GM23338 (cell line): ENCODE results near the gene MAN1C1. TPM values are rescaled to one million over a fixed set of nuclear protein-coding genes. Genes with fewer than 3 reads are reported as not detected.

Experiments used
- ATAC-seq: fragments of 200-7000 bp; cut with Tn5 transposase; 3 replicates; pipeline ENCODE4 v1.9.1; 2020
- DNase-seq: peaks from one replicate; pipeline ENCODE4 v3.0.0-alpha.2; 2015; ENCODE audit warnings: low spot score
- H2AFZ ChIP-seq: fragments of 200-600 bp; sonication (generic); 2 replicates; pipeline ENCODE4 v1.8.0; 2016; ENCODE audit warnings: antibody characterized with exemption, mild to moderate bottlenecking, moderate library complexity
- H3F3A ChIP-seq: fragments of 200-600 bp; sonication (generic); replicated peaks from 2 replicates; pipeline ENCODE4 v1.8.0; 2017; ENCODE audit warnings: antibody characterized with exemption, mixed run types, low read depth
- H3K27ac ChIP-seq: fragments of 200-600 bp; sonication (generic); 2 replicates; pipeline ENCODE4 v1.6.1; 2016; ENCODE audit warnings: low read depth
- H3K27me3 ChIP-seq: fragments of 200-600 bp; sonication (generic); 2 replicates; pipeline ENCODE4 v1.8.0; 2016; ENCODE audit warnings: mild to moderate bottlenecking, mixed run types, moderate library complexity; ENCODE audit not compliant: insufficient read depth
- H3K36me3 ChIP-seq: fragments of 200-600 bp; sonication (generic); 2 replicates; pipeline ENCODE4 v1.8.0; 2016; ENCODE audit warnings: mild to moderate bottlenecking; ENCODE audit not compliant: insufficient read depth
- H3K4me1 ChIP-seq: fragments of 200-600 bp; sonication (generic); 2 replicates; pipeline ENCODE4 v1.8.0; 2016; ENCODE audit warnings: mild to moderate bottlenecking, moderate library complexity; ENCODE audit not compliant: insufficient read depth
- H3K4me2 ChIP-seq: fragments of 200-600 bp; sonication (generic); 2 replicates; pipeline ENCODE4 v1.7.1; 2017; ENCODE audit warnings: mixed run types
- H3K4me3 ChIP-seq: fragments of 200-600 bp; sonication (generic); 2 replicates; pipeline ENCODE4 v1.6.1; 2016; ENCODE audit warnings: mixed run types
- H3K79me2 ChIP-seq: fragments of 200-600 bp; sonication (generic); replicated peaks from 2 replicates; pipeline ENCODE4 v1.8.0; 2017; ENCODE audit warnings: mild to moderate bottlenecking; ENCODE audit not compliant: insufficient read depth
- H3K9me2 ChIP-seq: fragments of 200-600 bp; sonication (generic); 2 replicates; pipeline ENCODE4 v1.8.0; 2017; ENCODE audit not compliant: insufficient read depth
- H4K20me1 ChIP-seq: fragments of 200-600 bp; sonication (generic); replicated peaks from 2 replicates; pipeline ENCODE4 v1.8.0; 2017; ENCODE audit warnings: mild to moderate bottlenecking; ENCODE audit not compliant: insufficient read depth
- H3K27ac Mint-ChIP-seq: 2 replicates; pipeline ENCODE4 v1.8.0; 2020; ENCODE audit warnings: inconsistent platforms, mild to moderate bottlenecking, moderate library complexity, mixed read lengths
- H3K27me3 Mint-ChIP-seq: 3 replicates; pipeline ENCODE4 v1.8.0; 2022; ENCODE audit warnings: low read depth, mild to moderate bottlenecking, moderate library complexity, mixed read lengths, inconsistent platforms; ENCODE audit not compliant: insufficient read depth, poor library complexity
- H3K36me3 Mint-ChIP-seq: 3 replicates; pipeline ENCODE4 v1.8.0; 2021; ENCODE audit warnings: low read depth, mild to moderate bottlenecking, inconsistent platforms, moderate library complexity, mixed read lengths
- H3K4me1 Mint-ChIP-seq: 3 replicates; pipeline ENCODE4 v1.8.0; 2020; ENCODE audit warnings: mild to moderate bottlenecking, inconsistent platforms, mixed read lengths
- H3K4me3 Mint-ChIP-seq: 3 replicates; pipeline ENCODE4 v1.8.0; 2021; ENCODE audit warnings: moderate library complexity, mild to moderate bottlenecking, inconsistent platforms, mixed read lengths
- H3K9me3 Mint-ChIP-seq: 3 replicates; pipeline ENCODE4 v1.8.0; 2020; ENCODE audit warnings: moderate library complexity, mild to moderate bottlenecking, inconsistent platforms, mixed read lengths
- CREB1 ChIP-seq: fragments of 250-450 bp; sonication (Bioruptor Pico); IDR thresholded peaks from 2 replicates; pipeline ENCODE4 v1.5.0; 2020; ENCODE audit warnings: low read depth, mild to moderate bottlenecking, moderate library complexity
- CTCF ChIP-seq, 2 experiments: fragments of 200-600 bp in 1 of 2; sonication (generic) in 1 of 2; conservative IDR thresholded peaks; 2 replicates each; pipeline versions ENCODE4 v1.5.1 to v1.6.1; 2016 to 2017; ENCODE audit warnings: antibody characterized with exemption in 2 of 2, low read depth in 2 of 2, mild to moderate bottlenecking in 2 of 2, moderate library complexity in 1 of 2
- ETS1 ChIP-seq: IDR thresholded peaks from 2 replicates; pipeline ENCODE4 v1.6.1; 2016; ENCODE audit warnings: antibody characterized with exemption
- EZH2 ChIP-seq: fragments of 200-600 bp; sonication (generic); IDR thresholded peaks from one replicate; pipeline ENCODE4 v1.8.0; 2017; ENCODE audit warnings: antibody characterized with exemption, mild to moderate bottlenecking, low read depth; ENCODE audit not compliant: unreplicated experiment
- EZH2phosphoT487 ChIP-seq: fragments of 200-600 bp; sonication (generic); IDR thresholded peaks from one replicate; pipeline ENCODE4 v1.8.1; 2018; ENCODE audit warnings: antibody characterized with exemption; ENCODE audit not compliant: unreplicated experiment
- JUNB ChIP-seq: IDR thresholded peaks from one replicate; pipeline ENCODE4 v1.6.1; 2016; ENCODE audit warnings: antibody characterized with exemption; ENCODE audit not compliant: unreplicated experiment
- NANOG ChIP-seq: IDR thresholded peaks from 2 replicates; pipeline ENCODE4 v1.6.1; 2016; ENCODE audit warnings: antibody characterized with exemption, borderline replicate concordance
- POLR2AphosphoS5 ChIP-seq: IDR thresholded peaks from 2 replicates; pipeline ENCODE4 v1.6.1; 2016; ENCODE audit warnings: antibody characterized with exemption, low read depth
- REST ChIP-seq: IDR thresholded peaks from one replicate; pipeline ENCODE4 v1.6.1; 2018; ENCODE audit warnings: antibody characterized with exemption; ENCODE audit not compliant: unreplicated experiment
- STAT1 ChIP-seq: IDR thresholded peaks from one replicate; pipeline ENCODE4 v1.6.1; 2016; ENCODE audit warnings: antibody characterized with exemption; ENCODE audit not compliant: unreplicated experiment
- ZNF114 ChIP-seq: fragments of 250-450 bp; sonication (Bioruptor Pico); IDR thresholded peaks from 2 replicates; pipeline ENCODE4 v1.5.0; 2020; ENCODE audit warnings: mild to moderate bottlenecking, moderate library complexity
- ZNF331 ChIP-seq: fragments of 250-450 bp; sonication (Bioruptor Pico); IDR thresholded peaks from 2 replicates; pipeline ENCODE4 v1.5.0; 2020; ENCODE audit warnings: low read depth, mild to moderate bottlenecking, moderate library complexity
- ZNF462 ChIP-seq: fragments of 250-450 bp; sonication (Bioruptor Pico); IDR thresholded peaks from 2 replicates; pipeline ENCODE4 v1.5.0; 2020; ENCODE audit warnings: mild to moderate bottlenecking, moderate library complexity
- polyA plus RNA-seq: library from polyadenylated mRNA; unstranded; fragments of >200 nt; fragmentation: Nextera tagmentation; extraction: Ambion mirVana; gene quantifications from 2 replicates; pipeline ENCODE4 v1.2.1, GENCODE V29; 2016
- total RNA-seq: library from RNA; depleted of rRNA; stranded (reverse); fragments of >200 nt; shearing (Covaris generic); gene quantifications from 2 replicates; pipeline ENCODE4 v1.2.3, GENCODE V29; 2014

MAN1C1 gene
- total and polyA plus RNA-seq, 2 experiments from 2014 or later = 5.4 to 13.6 TPM

GRCh38 chr1:25815208-25816111 is 198.9 kb downstream of the MAN1C1 start:
- H3K27ac Mint-ChIP-seq = no peak overlapping the region
- Histone ChIP-seq H3F3A (peaks cover 8% of the 10 kb centered on the region), H3K4me3 (no peak overlapping the region), H3K4me2 (no peak overlapping the region), H3K27ac (no peak overlapping the region), H3K79me2 (no peaks in the 10 kb centered on the region), H3K36me3 (no peaks in the 10 kb centered on the region), H3K4me1 (peaks cover 17% of the 10 kb centered on the region), H4K20me1 (no peaks in the 10 kb centered on the region), H2AFZ (no peak overlapping the region), H3K27me3 (no peaks in the 10 kb centered on the region), H3K9me2 (no peaks in the 10 kb centered on the region)
- ATAC-seq = no peak
- H3K9me3 Mint-ChIP-seq = no peaks in the 10 kb centered on the region
- H3K27me3 Mint-ChIP-seq = peaks cover 25% of the 10 kb centered on the region
- TF ChIP-seq EZH2 = no peak
- no peak for TF ChIP-seq CREB1 (CRISPR knock-in tag)
- no peak for TF ChIP-seq CTCF (conservative IDR thresholded peaks at IDR 0.05; ENCODE audit: low read depth in 2 of 2)
- TF ChIP-seq EZH2phosphoT487 = no peak
- TF ChIP-seq ZNF114 = no peak
- no peak for TF ChIP-seq ETS1
- TF ChIP-seq NANOG = no peak
- no peak for TF ChIP-seq JUNB
- no peak for TF ChIP-seq ZNF462
- TF ChIP-seq ZNF331 (CRISPR knock-in tag) = no peak
- TF ChIP-seq REST = no peak
- no peak for TF ChIP-seq POLR2AphosphoS5
- no peak for TF ChIP-seq STAT1
- no peak for DNase-seq
- H3K36me3 Mint-ChIP-seq = peaks cover 11% of the 10 kb centered on the region; the same call in 2 of the 3 replicates
- H3K4me1 Mint-ChIP-seq = peaks cover 19% of the 10 kb centered on the region
- no peak overlapping the region; the same call in 2 of the 3 replicates for H3K4me3 Mint-ChIP-seq
